ENCODE measurements around the gene DNAJC30.

- TF ChIP-seq, protein P1, sequence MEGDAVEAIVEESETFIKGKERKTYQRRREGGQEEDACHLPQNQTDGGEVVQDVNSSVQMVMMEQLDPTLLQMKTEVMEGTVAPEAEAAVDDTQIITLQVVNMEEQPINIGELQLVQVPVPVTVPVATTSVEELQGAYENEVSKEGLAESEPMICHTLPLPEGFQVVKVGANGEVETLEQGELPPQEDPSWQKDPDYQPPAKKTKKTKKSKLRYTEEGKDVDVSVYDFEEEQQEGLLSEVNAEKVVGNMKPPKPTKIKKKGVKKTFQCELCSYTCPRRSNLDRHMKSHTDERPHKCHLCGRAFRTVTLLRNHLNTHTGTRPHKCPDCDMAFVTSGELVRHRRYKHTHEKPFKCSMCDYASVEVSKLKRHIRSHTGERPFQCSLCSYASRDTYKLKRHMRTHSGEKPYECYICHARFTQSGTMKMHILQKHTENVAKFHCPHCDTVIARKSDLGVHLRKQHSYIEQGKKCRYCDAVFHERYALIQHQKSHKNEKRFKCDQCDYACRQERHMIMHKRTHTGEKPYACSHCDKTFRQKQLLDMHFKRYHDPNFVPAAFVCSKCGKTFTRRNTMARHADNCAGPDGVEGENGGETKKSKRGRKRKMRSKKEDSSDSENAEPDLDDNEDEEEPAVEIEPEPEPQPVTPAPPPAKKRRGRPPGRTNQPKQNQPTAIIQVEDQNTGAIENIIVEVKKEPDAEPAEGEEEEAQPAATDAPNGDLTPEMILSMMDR (optimal IDR thresholded peaks at IDR 0.05 in 1 of 3, IDR thresholded peaks at IDR 0.05 in 1 of 3, conservative IDR thresholded peaks at IDR 0.05 in 1 of 3; ENCODE audit: extremely low read depth in 1 of 3, insufficient read depth in 2 of 3, low read length in 3 of 3), result no peak
- TF ChIP-seq EZH2 (IDR thresholded peaks at IDR 0.05; ENCODE audit: low read length), result no peak
These were observed 21.6 kb upstream of the DNAJC30 start for GRCh38 chr7:73704640-73705550.
